Measurements from ENCODE around the gene CTTNBP2NL.

GRCh38 chr1:112358061-112358770 lies 37.8 kb upstream of the CTTNBP2NL start:
- TF ChIP-seq CTCF (IDR thresholded peaks at IDR 0.05) (no peak), POLR2A (IDR thresholded peaks at IDR 0.05) (no peak)

Data from right lobe of liver (tissue), 4 donors.